K562 (cell line): ENCODE measurements around the gene USPL1. TPM values are rescaled to one million over a fixed set of nuclear protein-coding genes. Genes with fewer than 3 reads are reported as not detected.

Experiments used
- BCL6 ChIP-seq: fragments of 250-450 bp; sonication (Bioruptor Pico); IDR thresholded peaks from 2 replicates; pipeline ENCODE4 v1.4.0; 2020
- BRCA1 ChIP-seq, 2 experiments: fragments of 450-650 bp in 1 of 2; sonication (generic) in 1 of 2; formaldehyde crosslinking in 1 of 2; IDR thresholded peaks; 2 replicates each; pipeline versions ENCODE4 v1.5.0 to v1.6.1; 2017 to 2020; ENCODE audit warnings: mild to moderate bottlenecking in 1 of 2, missing genetic modification reagents in 1 of 2
- C11orf30 ChIP-seq: fragments of 450-650 bp; IDR thresholded peaks from 2 replicates; pipeline ENCODE4 v1.6.1; 2016; ENCODE audit warnings: low read depth, mild to moderate bottlenecking
- CBFB ChIP-seq: sonication (generic); formaldehyde crosslinking; IDR thresholded peaks from 2 replicates; pipeline ENCODE4 v1.4.0; 2020; ENCODE audit warnings: mild to moderate bottlenecking, missing genetic modification reagents
- ELF1 ChIP-seq: fragments of 200-800 bp; sonication (Bioruptor generic); IDR thresholded peaks from 2 replicates; pipeline ENCODE4 v1.6.1; 2016; ENCODE audit warnings: missing genetic modification characterization, missing compliant biosample characterization
- MAZ ChIP-seq, 2 experiments: fragments of 450-650 bp in 1 of 2; sonication (generic) in 1 of 2; formaldehyde crosslinking; IDR thresholded peaks in 1 of 2; conservative IDR thresholded peaks in 1 of 2; 2 replicates each; pipeline versions ENCODE4 v1.4.0 to v1.5.0; 2020; ENCODE audit warnings: mild to moderate bottlenecking in 1 of 2, missing genetic modification reagents in 1 of 2
- MITF ChIP-seq: IDR thresholded peaks from 2 replicates; pipeline ENCODE4 v1.6.1; 2014; ENCODE audit warnings: antibody characterized with exemption
- MLLT1 ChIP-seq, 2 experiments: fragments of 450-650 bp; IDR thresholded peaks; 2 replicates each; pipeline ENCODE4 v1.6.1; 2016
- MYC ChIP-seq, 2 experiments: fragments of 250-450 bp in 1 of 2; sonication (Bioruptor Pico) in 1 of 2; IDR thresholded peaks; 2 replicates each; pipeline versions ENCODE4 v1.5.1 to v1.6.1; 2012 to 2021; ENCODE audit warnings: low read depth in 2 of 2, borderline replicate concordance in 1 of 2, improper control_type of control experiment in 1 of 2, low read length in 1 of 2, mild to moderate bottlenecking in 1 of 2, moderate library complexity in 1 of 2
- NCOA4 ChIP-seq: fragments of 450-650 bp; IDR thresholded peaks from 2 replicates; pipeline ENCODE4 v1.6.1; 2018; ENCODE audit warnings: mild to moderate bottlenecking; ENCODE audit not compliant: partially characterized antibody
- NFE2 ChIP-seq: IDR thresholded peaks from 2 replicates; pipeline ENCODE4 v1.6.1; 2014; ENCODE audit warnings: antibody characterized with exemption, low read depth
- RB1 ChIP-seq: fragments of 450-650 bp; IDR thresholded peaks from 2 replicates; pipeline ENCODE4 v1.6.1; 2017; ENCODE audit warnings: low read depth, mild to moderate bottlenecking
- RNF2 ChIP-seq: sonication (generic); IDR thresholded peaks from 2 replicates; pipeline ENCODE4 v1.6.1; 2016
- SNRNP70 ChIP-seq: fragments of 200-400 bp; formaldehyde crosslinking; optimal IDR thresholded peaks from 2 replicates; pipeline ENCODE3; 2017; ENCODE audit warnings: low read depth, low read length
- ZBED1 ChIP-seq: IDR thresholded peaks from 2 replicates; pipeline ENCODE4 v1.6.1; 2014
- ZBTB1 ChIP-seq: sonication (generic); formaldehyde crosslinking; IDR thresholded peaks from 2 replicates; pipeline ENCODE4 v1.8.1; 2023; ENCODE audit warnings: missing genetic modification reagents, low read depth, mild to moderate bottlenecking, borderline replicate concordance
- ZNF277 ChIP-seq: fragments of 250-450 bp; sonication (Bioruptor Pico); IDR thresholded peaks from 2 replicates; pipeline ENCODE4 v1.8.0; 2022; ENCODE audit warnings: inconsistent platforms, mild to moderate bottlenecking, moderate library complexity, borderline replicate concordance
- ZNF639 ChIP-seq, 2 experiments: fragments of 200-800 bp in 1 of 2; sonication (Bioruptor generic) in 1 of 2; sonication (generic) in 1 of 2; formaldehyde crosslinking in 1 of 2; IDR thresholded peaks in 1 of 2; conservative IDR thresholded peaks in 1 of 2; 2 replicates each; pipeline versions ENCODE4 v1.5.0 to v1.6.1; 2016 to 2020; ENCODE audit warnings: missing compliant biosample characterization in 1 of 2, missing genetic modification characterization in 1 of 2, missing genetic modification reagents in 1 of 2
- ZNF75A ChIP-seq: fragments of 450-650 bp; formaldehyde crosslinking; IDR thresholded peaks from 2 replicates; pipeline ENCODE4 v1.4.0; 2020; ENCODE audit warnings: mild to moderate bottlenecking
- polyA plus RNA-seq, 8 experiments: library from polyadenylated mRNA; depleted of rRNA in 4 of 8; stranded (reverse) in 5 of 8; unstranded in 3 of 8; fragments of >200 nt; fragmentation: Nextera tagmentation in 2 of 8; fragmentation: Illumina TruSeq in 1 of 8; extraction: Ambion mirVana in 2 of 8; extraction: Trizol in 1 of 8; gene quantifications; 2 replicates each; pipeline versions ENCODE4 v1.2.1 to v1.2.3, GENCODE V29; 2011 to 2014; ENCODE audit warnings: inconsistent platforms in 1 of 8, missing spikeins in 1 of 8
- total RNA-seq, 7 experiments: library from RNA; depleted of rRNA in 6 of 7; stranded (reverse); fragments of >200 nt in 6 of 7; fragmentation: Illumina TruSeq in 2 of 7; extraction: Trizol in 2 of 7; gene quantifications; 2 replicates each; pipeline versions ENCODE4 v1.2.1 to v1.2.3, GENCODE V29; 2011 to 2021; ENCODE audit warnings: low replicate concordance in 1 of 7
- TF ChIP-seq, protein P1 (sequence below): fragments of 450-650 bp; formaldehyde crosslinking; IDR thresholded peaks from 2 replicates; pipeline ENCODE4 v1.4.0; 2022; ENCODE audit warnings: missing genetic modification characterization

USPL1 gene
- total and polyA plus RNA-seq, 9 of the 15 experiments (the other 6 are each of a cell fraction or from before 2014, with no cell fraction given) = 5.5 to 18.0 (median 12.0) TPM

- TF ChIP-seq RNF2 = 0 out of 2 replicates have a peak, but pooled peaks have one; percentile 26
- TF ChIP-seq, protein P1, sequence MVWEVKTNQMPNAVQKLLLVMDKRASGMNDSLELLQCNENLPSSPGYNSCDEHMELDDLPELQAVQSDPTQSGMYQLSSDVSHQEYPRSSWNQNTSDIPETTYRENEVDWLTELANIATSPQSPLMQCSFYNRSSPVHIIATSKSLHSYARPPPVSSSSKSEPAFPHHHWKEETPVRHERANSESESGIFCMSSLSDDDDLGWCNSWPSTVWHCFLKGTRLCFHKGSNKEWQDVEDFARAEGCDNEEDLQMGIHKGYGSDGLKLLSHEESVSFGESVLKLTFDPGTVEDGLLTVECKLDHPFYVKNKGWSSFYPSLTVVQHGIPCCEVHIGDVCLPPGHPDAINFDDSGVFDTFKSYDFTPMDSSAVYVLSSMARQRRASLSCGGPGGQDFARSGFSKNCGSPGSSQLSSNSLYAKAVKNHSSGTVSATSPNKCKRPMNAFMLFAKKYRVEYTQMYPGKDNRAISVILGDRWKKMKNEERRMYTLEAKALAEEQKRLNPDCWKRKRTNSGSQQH (CRISPR knock-in tag) = no peak
- TF ChIP-seq ZNF75A = no peak
- TF ChIP-seq ZBTB1 (CRISPR knock-in tag) = 0 out of 2 replicates have a peak, but pooled peaks have one; percentile 20
- no peak for TF ChIP-seq ZBED1
- no peak for TF ChIP-seq ZNF277 (CRISPR knock-in tag)
- TF ChIP-seq ZNF639 (CRISPR knock-in tag; conservative IDR thresholded peaks at IDR 0.05 in 1 of 2, IDR thresholded peaks at IDR 0.05 in 1 of 2) = no peak
- no peak for TF ChIP-seq ELF1
- TF ChIP-seq NCOA4 = no peak
- no peak for TF ChIP-seq MLLT1 (IDR thresholded peaks at IDR 0.05)
- no peak for TF ChIP-seq NFE2
- peak; percentile 85 for TF ChIP-seq RB1
- TF ChIP-seq C11orf30 = no peak
- TF ChIP-seq BCL6 (CRISPR knock-in tag) = no peak
- peak in 1 of 2 experiments; percentile 87; a peak in 3 of 4 replicates for TF ChIP-seq MAZ (CRISPR knock-in tag; conservative IDR thresholded peaks at IDR 0.05 in 1 of 2, IDR thresholded peaks at IDR 0.05 in 1 of 2)
- no peak for TF ChIP-seq SNRNP70
- TF ChIP-seq BRCA1 (IDR thresholded peaks at IDR 0.05) = no peak
- no peak for TF ChIP-seq BRCA1 (CRISPR knock-in tag; IDR thresholded peaks at IDR 0.05)
- no peak for TF ChIP-seq CBFB (CRISPR knock-in tag)
- peak; percentile 94 for TF ChIP-seq MITF
- TF ChIP-seq MYC (IDR thresholded peaks at IDR 0.05; ENCODE audit: low read depth, low read length) = peak; percentile 85
- no peak for TF ChIP-seq MYC (CRISPR knock-in tag; IDR thresholded peaks at IDR 0.05; ENCODE audit: borderline replicate concordance, low read depth)
Observed at GRCh38 chr13:30673669-30674521, 56.2 kb downstream of the USPL1 start (continued).
